H1 (cell line): ENCODE data around the gene SMURF2. TPM values are rescaled to one million over a fixed set of nuclear protein-coding genes. Genes with fewer than 3 reads are reported as not detected.
A peak's percentile ranks its signal among the peaks of the same experiment; 100 is the strongest.

Experiments
- CTCF ChIA-PET: fragments of 300-600 bp; sonication (Branson Sonifier 250); formaldehyde crosslinking; loops from one replicate; lab custom pipeline; 2021; ENCODE audit not compliant: partially characterized antibody; lab: Charles Lee
- POLR2A ChIA-PET: fragments of 300-600 bp; sonication (Branson Sonifier 250); formaldehyde crosslinking; loops from one replicate; lab custom pipeline; 2021; ENCODE audit warnings: inconsistent platforms; ENCODE audit not compliant: partially characterized antibody; lab: Charles Lee
- DNase-seq, 2 experiments: peaks; one replicate each; pipeline versions ENCODE4 v3.0.0 to v3.0.0-alpha.2; 2010 to 2022; ENCODE audit warnings: low spot score in 2 of 2, low read depth in 1 of 2, mixed read lengths in 1 of 2
- FAIRE-seq: peaks from 2 replicates; lab custom pipeline; 2011; peaks lifted over from hg19 to GRCh38; lab: Jason Lieb, UNC
- H2AFZ ChIP-seq: 2 replicates; pipeline ENCODE4 v1.8.1; 2012; ENCODE audit warnings: low read length, inconsistent platforms
- H2AK5ac ChIP-seq: 2 replicates; pipeline ENCODE4 v1.6.1; 2013; ENCODE audit warnings: low read depth, low read length
- H2BK120ac ChIP-seq: replicated peaks from 2 replicates; pipeline ENCODE3; 2013; ENCODE audit warnings: low read depth, low read length, inconsistent platforms
- H2BK12ac ChIP-seq: 2 replicates; pipeline ENCODE4 v1.6.1; 2013; ENCODE audit warnings: low read depth, low read length
- H2BK15ac ChIP-seq: 2 replicates; pipeline ENCODE4 v1.6.1; 2013; ENCODE audit warnings: low read length
- H2BK20ac ChIP-seq: 2 replicates; pipeline ENCODE4 v1.6.1; 2013; ENCODE audit warnings: low read length
- H2BK5ac ChIP-seq: 2 replicates; pipeline ENCODE4 v1.6.1; 2013; ENCODE audit warnings: low read depth, low read length
- H3K14ac ChIP-seq: 2 replicates; pipeline ENCODE4 v1.6.1; 2013; ENCODE audit warnings: inconsistent platforms; ENCODE audit not compliant: insufficient read length
- H3K18ac ChIP-seq: 2 replicates; pipeline ENCODE4 v1.6.1; 2013; ENCODE audit warnings: low read length; ENCODE audit errors: extremely low read depth
- H3K23ac ChIP-seq: 2 replicates; pipeline ENCODE4 v1.6.1; 2013; ENCODE audit warnings: inconsistent platforms; ENCODE audit not compliant: insufficient read length
- H3K23me2 ChIP-seq: 2 replicates; pipeline ENCODE4 v1.6.1; 2013; ENCODE audit warnings: low read depth, low read length
- H3K27ac ChIP-seq: 2 replicates; pipeline ENCODE4 v1.6.1; 2011; ENCODE audit warnings: low read depth, low read length, inconsistent platforms
- H3K27me3 ChIP-seq, 4 experiments: replicated peaks in 1 of 4; 1 replicate in 1 of 4; 2 replicates in 3 of 4; pipeline versions ENCODE4 v1.6.1 to v1.8.1; 2011 to 2013; ENCODE audit warnings: low read length in 3 of 4, mild to moderate bottlenecking in 3 of 4, inconsistent platforms in 2 of 4, mixed read lengths in 2 of 4, moderate library complexity in 1 of 4; ENCODE audit not compliant: control insufficient read depth in 3 of 4, insufficient read depth in 3 of 4; ENCODE audit errors: extremely low read depth in 1 of 4
- H3K36me3 ChIP-seq, 4 experiments: 2 replicates each; pipeline versions ENCODE4 v1.6.1 to v1.8.1; 2011 to 2013; ENCODE audit warnings: mild to moderate bottlenecking in 4 of 4, low read length in 3 of 4, moderate library complexity in 2 of 4, control low read depth in 1 of 4, inconsistent platforms in 1 of 4; ENCODE audit not compliant: insufficient read depth in 4 of 4, control insufficient read depth in 2 of 4
- H3K4ac ChIP-seq: replicated peaks from 2 replicates; pipeline ENCODE3; 2013; ENCODE audit warnings: low read length, low read depth, mixed read lengths, inconsistent platforms; ENCODE audit not compliant: insufficient read length
- H3K4me1 ChIP-seq, 4 experiments: replicated peaks in 1 of 4; 1 replicate in 1 of 4; 2 replicates in 3 of 4; pipeline versions ENCODE4 v1.6.1 to v1.8.1; 2011 to 2013; ENCODE audit warnings: low read length in 3 of 4, inconsistent platforms in 2 of 4, mixed read lengths in 1 of 4; ENCODE audit not compliant: insufficient read depth in 4 of 4, control insufficient read depth in 3 of 4
- H3K4me2 ChIP-seq, 2 experiments: 2 replicates each; pipeline versions ENCODE4 v1.6.1 to v1.8.1; 2011 to 2013; ENCODE audit warnings: low read depth in 2 of 2, low read length in 2 of 2, control low read depth in 1 of 2, inconsistent platforms in 1 of 2, mild to moderate bottlenecking in 1 of 2; ENCODE audit not compliant: insufficient read depth in 1 of 2
- H3K4me3 ChIP-seq, 4 experiments: fragments of 200-600, 300-600 bp in 1 of 4; sonication (generic), shearing (Covaris generic), sonication (Bioruptor Twin) in 1 of 4; 2 replicates each; pipeline versions ENCODE4 v1.5.1 to v1.8.1; 2011 to 2016; ENCODE audit warnings: low read length in 4 of 4, low read depth in 3 of 4, control low read depth in 2 of 4, inconsistent platforms in 2 of 4, mild to moderate bottlenecking in 2 of 4, mixed read lengths in 1 of 4, moderate library complexity in 1 of 4; ENCODE audit not compliant: insufficient read depth in 2 of 4; ENCODE audit errors: extremely low read depth in 1 of 4
- H3K56ac ChIP-seq: replicated peaks from 2 replicates; pipeline ENCODE3; 2013; ENCODE audit warnings: low read depth, mild to moderate bottlenecking, mixed read lengths, low read length, inconsistent platforms; ENCODE audit not compliant: insufficient read length
- H3K79me1 ChIP-seq: 2 replicates; pipeline ENCODE4 v1.6.1; 2013; ENCODE audit warnings: low read depth, low read length, control low read depth
- H3K79me2 ChIP-seq, 2 experiments: 2 replicates each; pipeline versions ENCODE4 v1.6.1 to v1.8.1; 2012 to 2013; ENCODE audit warnings: low read length in 2 of 2, mild to moderate bottlenecking in 2 of 2, inconsistent platforms in 1 of 2; ENCODE audit not compliant: insufficient read depth in 2 of 2, control insufficient read depth in 1 of 2
- H3K9ac ChIP-seq, 4 experiments: replicated peaks in 1 of 4; 1 replicate in 1 of 4; 2 replicates in 3 of 4; pipeline versions ENCODE4 v1.6.1 to v1.8.1; 2011 to 2013; ENCODE audit warnings: low read depth in 3 of 4, low read length in 3 of 4, control low read depth in 2 of 4, mild to moderate bottlenecking in 2 of 4, moderate library complexity in 2 of 4, inconsistent platforms in 1 of 4; ENCODE audit errors: extremely low read depth in 1 of 4
- H3K9me3 ChIP-seq, 2 experiments: 2 replicates each; pipeline versions ENCODE4 v1.6.1 to v1.8.1; 2012 to 2013; ENCODE audit warnings: mild to moderate bottlenecking in 2 of 2, moderate library complexity in 2 of 2, control low read depth in 1 of 2, inconsistent platforms in 1 of 2, low read depth in 1 of 2, low read length in 1 of 2, mixed read lengths in 1 of 2; ENCODE audit not compliant: insufficient read depth in 2 of 2
- H4K20me1 ChIP-seq, 2 experiments: replicated peaks in 1 of 2; 2 replicates each; pipeline versions ENCODE3 to v1.8.1; 2011 to 2013; ENCODE audit warnings: inconsistent platforms in 2 of 2, low read length in 2 of 2, mild to moderate bottlenecking in 1 of 2; ENCODE audit not compliant: insufficient read depth in 2 of 2, control insufficient read depth in 1 of 2
- H4K5ac ChIP-seq: 2 replicates; pipeline ENCODE4 v1.6.1; 2013; ENCODE audit warnings: low read length, low read depth, mixed read lengths, inconsistent platforms; ENCODE audit not compliant: insufficient read length
- H4K8ac ChIP-seq: 2 replicates; pipeline ENCODE4 v1.8.0; 2013; ENCODE audit warnings: mild to moderate bottlenecking, moderate library complexity, low read length, inconsistent platforms; ENCODE audit not compliant: insufficient read depth; ENCODE audit errors: extremely low read depth
- H4K91ac ChIP-seq: replicated peaks from 2 replicates; pipeline ENCODE3; 2013; ENCODE audit warnings: low read length, mixed read lengths, inconsistent platforms; ENCODE audit not compliant: insufficient read length
- ASH2L ChIP-seq: fragments of 200-600, 300-600 bp; sonication (generic); IDR thresholded peaks from one replicate; pipeline ENCODE4 v1.7.1; 2017; ENCODE audit warnings: low read length
- BRCA1 ChIP-seq: IDR thresholded peaks from 2 replicates; pipeline ENCODE4 v1.6.1; 2012; ENCODE audit warnings: low read depth, low read length, improper control_type of control experiment
- EGR1 ChIP-seq: IDR thresholded peaks from 2 replicates; pipeline ENCODE4 v1.6.1; 2011; ENCODE audit warnings: low read depth, low read length, borderline replicate concordance
- GTF2F1 ChIP-seq: IDR thresholded peaks from 2 replicates; pipeline ENCODE4 v1.6.1; 2012; ENCODE audit warnings: low read depth, low read length, improper control_type of control experiment, borderline replicate concordance
- KDM4A ChIP-seq: IDR thresholded peaks from one replicate; pipeline ENCODE4 v1.7.1; 2012; ENCODE audit warnings: low read depth, mild to moderate bottlenecking, moderate library complexity, low read length, inconsistent platforms; ENCODE audit not compliant: severe bottlenecking
- POLR2AphosphoS5 ChIP-seq: IDR thresholded peaks from 2 replicates; pipeline ENCODE4 v1.6.1; 2011; ENCODE audit warnings: low read depth, low read length
- SIN3A ChIP-seq, 2 experiments: IDR thresholded peaks in 1 of 2; conservative IDR thresholded peaks in 1 of 2; 2 replicates each; pipeline ENCODE4 v1.6.1; 2011 to 2012; ENCODE audit warnings: low read length in 2 of 2, improper control_type of control experiment in 1 of 2, low read depth in 1 of 2, mild to moderate bottlenecking in 1 of 2
- WGBS, 2 experiments: shearing (Covaris generic) in 1 of 2; methylation state at CpG; one replicate each; pipeline versions ENCODE4 v1.1.6 to v1.1.7; 2013 to 2015; ENCODE audit warnings: low lambda C conversion rate in 2 of 2, mixed read lengths in 2 of 2, inconsistent platforms in 1 of 2, low coverage in 1 of 2, missing lambda C conversion rate in 1 of 2; ENCODE audit not compliant: insufficient replicate concordance in 2 of 2, insufficient coverage in 1 of 2, insufficient read length in 1 of 2; ENCODE audit errors: extremely low coverage in 1 of 2, missing lambda C conversion rate in 1 of 2; 5-methylcytosine and 5-hydroxymethylcytosine counted together
- long read RNA-seq, 2 experiments: library from RNA in 1 of 2; library from capped mRNA in 1 of 2; stranded (forward); transcript quantifications; one replicate each; pipeline ENCODE4 v2.0.0, GENCODE V29; 2021; ENCODE audit warnings: inconsistent platforms in 1 of 2
- polyA minus RNA-seq, 3 experiments: library from RNA; depleted of rRNA, polyadenylated mRNA; stranded (reverse); fragments of >200 nt; gene quantifications; 1 replicate in 2 of 3; 2 replicates in 1 of 3; pipeline ENCODE4 v1.2.3, GENCODE V29; 2011
- polyA plus RNA-seq, 7 experiments: library from polyadenylated mRNA; depleted of rRNA in 3 of 7; stranded (reverse) in 5 of 7; unstranded in 2 of 7; fragments of >200 nt in 5 of 7; fragments of 200-250 nt in 2 of 7; gene quantifications; 1 replicate in 5 of 7; 2 replicates in 1 of 7; 4 replicates in 1 of 7; pipeline versions ENCODE4 v1.2.1 to v1.2.3, GENCODE V29; 2011 to 2013; ENCODE audit warnings: missing spikeins in 2 of 7, mixed read lengths in 2 of 7
- total RNA-seq: library from RNA; stranded (reverse); fragmentation: NEBNext Ultra II Directional; extraction: Animal tissue kit (Norgen Biotek cat#: 25700); gene quantifications from 2 replicates; pipeline ENCODE4 v1.2.1, GENCODE V29; 2021

The SMURF2 gene
- total RNA-seq (27.7 and 29.2 TPM in 2 replicates), polyA plus RNA-seq (2011; rRNA removed) (4.1 and 7.2 TPM in 2 replicates), polyA minus RNA-seq (2011; rRNA and poly(A)+ RNA removed) (24.4 and 42.6 TPM in 2 replicates)
- polyA plus RNA-seq (2011; cell fraction: cytosol; rRNA removed): 9.7 TPM
- polyA plus RNA-seq (2011; cell fraction: nucleus; rRNA removed): 4.0 TPM
- 13.4 to 18.6 TPM (median 15.1 TPM) in 4 replicates for polyA plus RNA-seq (2012, experiment 1 of 2)
- 1.4 TPM for polyA plus RNA-seq (2012, experiment 2 of 2)
- polyA plus RNA-seq (2013, experiment 1 of 2): 15.4 TPM
- polyA plus RNA-seq (2013, experiment 2 of 2): 14.6 TPM
- polyA minus RNA-seq (2011; cell fraction: cytosol; rRNA and poly(A)+ RNA removed): 13.8 TPM
- 25.7 TPM for polyA minus RNA-seq (2011; cell fraction: nucleus; rRNA and poly(A)+ RNA removed)
- long read RNA-seq, experiment 1, partial matches to known transcripts: 11 of 18 reads
- long read RNA-seq, experiment 1, other reads (novel, unspliced or antisense): 6 of 18 reads
- long read RNA-seq, experiment 2, partial matches to known transcripts: 0 of 4 reads
- long read RNA-seq, experiment 2, other reads (novel, unspliced or antisense): 4 of 4 reads

GRCh38 chr17:64661976-64662773 is at the start of gene SMURF2:
TSS of gene SMURF2 (minus strand) at chr17:64662307. CDS start at chr17:64661880, 427 bp downstream.
- peak within 1 kb of the TSS; percentile 90; the same call in 1 of the 2 replicates for H3K27ac ChIP-seq
- peak within 1 kb of the TSS; percentile 67 to 97 (median 84) for H3K9ac ChIP-seq
- peaks cover 0 to 3% (median under 1%) of the 10 kb centered on the region in 4 experiments; a peak in 5 of 7 replicates for H3K4me1 ChIP-seq
- POLR2A ChIA-PET: interaction anchor here (0.7 to 2.5 kb wide), 16 partner anchors 8 to 170 kb away, joined by 3 to 25 read pairs (median 4); partner anchors contain the start of genes CEP95, DDX5 and POLG2
- CTCF ChIA-PET: interaction anchor here (1.3 kb wide), 1 partner anchor 13 kb away, joined by 3 read pairs; no protein-coding TSS in a partner anchor
- H4K20me1 ChIP-seq: no peaks in the 10 kb centered on the region
- peak within 1 kb of the TSS; percentile 69 for H3K4ac ChIP-seq
- no peaks in the 10 kb centered on the region for H3K9me3 ChIP-seq
- peak within 1 kb of the TSS; percentile 78 to 84 (median 80) for H3K4me3 ChIP-seq
- no peaks in the 10 kb centered on the region for H3K36me3 ChIP-seq
- WGBS, 2 experiments: 1% methylated on average over 31 of the region's 95 CpGs; no CpG with 5 or more reads in 1 of the 2 experiments
- peak within 1 kb of the TSS; percentile 92 for H3K56ac ChIP-seq
- peak; percentile 17 to 83 for DNase-seq
- peak within 1 kb of the TSS; percentile 98 for H4K8ac ChIP-seq
- peak within 1 kb of the TSS; percentile 94 for H2AFZ ChIP-seq
- peaks cover 3 to 42% of the 10 kb centered on the region in 2 experiments; a peak in 3 of 4 replicates for H3K79me2 ChIP-seq
- no peak within 1 kb of the TSS for H2AK5ac ChIP-seq
- peak within 1 kb of the TSS; percentile 91; the same call in 1 of the 2 replicates for H2BK5ac ChIP-seq
- no peak within 1 kb of the TSS for H3K14ac ChIP-seq
- no peak within 1 kb of the TSS for H2BK20ac ChIP-seq
- no peak for FAIRE-seq
- 0 out of 2 replicates have a peak within 1 kb of the TSS, but pooled peaks have one; percentile 68 for H2BK12ac ChIP-seq
- peaks cover 5% of the 10 kb centered on the region for H3K23me2 ChIP-seq
- peak within 1 kb of the TSS; percentile 92 to 97 for H3K4me2 ChIP-seq
- no peak within 1 kb of the TSS for H3K23ac ChIP-seq
- peak within 1 kb of the TSS; percentile 95 for H3K18ac ChIP-seq
- H3K27me3 ChIP-seq: no peaks in the 10 kb centered on the region
- peak within 1 kb of the TSS; percentile 83 for H2BK120ac ChIP-seq
- H3K79me1 ChIP-seq: no peaks in the 10 kb centered on the region
- peak within 1 kb of the TSS; percentile 97 for H4K5ac ChIP-seq
- 0 out of 2 replicates have a peak within 1 kb of the TSS, but pooled peaks have one; percentile 46 for H2BK15ac ChIP-seq
- peak within 1 kb of the TSS; percentile 81 for H4K91ac ChIP-seq
- TF ChIP-seq EGR1 (0 out of 2 replicates have a peak, but pooled peaks have one; percentile 5), ASH2L (peak; percentile 98), POLR2AphosphoS5 (peak; percentile 69; the same call in 1 of the 2 replicates), BRCA1 (no peak), GTF2F1 (peak; percentile 17; the same call in 1 of the 2 replicates), KDM4A (peak; percentile 64), SIN3A (conservative IDR thresholded peaks at IDR 0.05 in 1 of 2, IDR thresholded peaks at IDR 0.05 in 1 of 2; ENCODE audit: low read depth in 1 of 2, low read length in 2 of 2) (peak in 1 of 2 experiments; percentile 38; a peak in 1 of 4 replicates)
